ENCODE data around the gene SPEM2.
"Not testable (repeated sequence)": the region's sequence is repeated elsewhere in the genome, so short reads cannot be mapped to it uniquely, and the experiment has no call there.

Gene SPEM2

DNA sequence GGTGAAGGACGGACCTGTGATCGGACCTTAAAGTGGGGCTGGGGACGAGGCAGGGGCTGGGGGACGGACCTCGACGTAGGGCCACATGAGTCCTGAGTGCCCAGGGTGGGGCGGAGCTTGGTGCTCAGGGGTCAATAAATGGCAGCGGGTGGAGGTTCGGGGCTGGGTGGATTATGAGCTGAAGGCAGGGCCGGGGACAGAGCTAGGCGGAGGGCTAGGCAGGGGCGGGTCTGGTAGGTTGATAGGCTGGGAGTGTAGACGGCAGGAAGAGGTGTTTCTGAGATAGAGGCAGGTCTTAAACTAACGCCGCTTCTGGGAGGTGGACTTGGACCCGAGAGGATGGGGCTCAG lies 20.2 kb downstream of the SPEM2 start:
- no peak for TF ChIP-seq GATA1 (IDR thresholded peaks at IDR 0.05; ENCODE audit: low read depth, low read length)
- TF ChIP-seq POLR2A (IDR thresholded peaks at IDR 0.05; ENCODE audit: low read length), result no peak
- DNase-seq, result peak; percentile 63 to 65

DNA sequence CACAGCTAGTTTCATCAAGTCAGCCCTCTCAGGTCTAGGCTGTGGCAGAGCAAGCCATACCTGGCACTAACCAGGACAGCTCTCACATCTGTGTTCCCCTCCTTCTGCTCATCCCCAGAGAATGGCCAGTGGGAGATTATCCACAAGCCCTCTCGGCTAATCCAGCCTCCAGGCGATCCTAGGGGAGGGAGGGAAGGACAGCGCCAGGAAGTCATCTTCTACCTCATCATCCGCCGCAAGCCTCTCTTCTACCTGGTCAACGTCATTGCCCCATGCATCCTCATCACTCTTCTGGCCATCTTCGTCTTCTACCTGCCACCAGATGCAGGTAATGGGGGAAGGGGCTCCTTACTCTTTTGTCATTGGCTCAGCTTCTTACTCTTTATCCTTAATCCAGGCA lies 23.0 kb downstream of the SPEM2 start:
- DNase-seq, result no peak
- TF ChIP-seq GATA1 (IDR thresholded peaks at IDR 0.05; ENCODE audit: low read depth, low read length) (no peak), POLR2A (IDR thresholded peaks at IDR 0.05; ENCODE audit: low read length) (no peak)

DNA sequence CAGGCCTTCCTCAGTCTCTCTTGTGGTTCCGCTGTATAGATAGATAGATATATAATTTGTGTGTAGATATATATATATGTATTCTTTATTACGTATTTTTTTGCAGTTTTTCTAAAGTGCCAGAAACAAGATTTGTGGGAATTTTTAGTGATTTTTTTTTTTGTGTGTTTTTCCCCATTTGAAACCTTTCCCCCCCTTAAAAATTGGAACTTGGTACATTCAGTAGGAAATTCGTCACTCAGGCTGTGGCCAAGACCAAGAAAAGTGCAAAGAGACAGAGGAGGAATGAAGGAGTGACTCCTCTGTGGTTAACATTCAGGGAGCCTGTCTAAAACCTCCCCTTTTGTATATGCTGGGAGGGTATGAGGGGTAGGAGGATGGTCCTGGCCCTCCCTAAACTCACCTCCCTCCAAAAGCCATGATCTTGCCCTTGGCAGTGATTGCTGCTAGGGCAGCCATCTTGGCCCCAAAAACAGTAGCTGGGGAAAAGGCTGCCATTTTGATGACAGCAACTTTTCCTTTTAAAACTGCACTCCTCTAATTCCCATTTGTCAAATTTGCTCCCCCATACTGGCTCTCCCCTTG lies 34.6 kb downstream of the SPEM2 start:
- DNase-seq, result no peak
- no peak for TF ChIP-seq POLR2A (IDR thresholded peaks at IDR 0.05; ENCODE audit: low read length)

DNA sequence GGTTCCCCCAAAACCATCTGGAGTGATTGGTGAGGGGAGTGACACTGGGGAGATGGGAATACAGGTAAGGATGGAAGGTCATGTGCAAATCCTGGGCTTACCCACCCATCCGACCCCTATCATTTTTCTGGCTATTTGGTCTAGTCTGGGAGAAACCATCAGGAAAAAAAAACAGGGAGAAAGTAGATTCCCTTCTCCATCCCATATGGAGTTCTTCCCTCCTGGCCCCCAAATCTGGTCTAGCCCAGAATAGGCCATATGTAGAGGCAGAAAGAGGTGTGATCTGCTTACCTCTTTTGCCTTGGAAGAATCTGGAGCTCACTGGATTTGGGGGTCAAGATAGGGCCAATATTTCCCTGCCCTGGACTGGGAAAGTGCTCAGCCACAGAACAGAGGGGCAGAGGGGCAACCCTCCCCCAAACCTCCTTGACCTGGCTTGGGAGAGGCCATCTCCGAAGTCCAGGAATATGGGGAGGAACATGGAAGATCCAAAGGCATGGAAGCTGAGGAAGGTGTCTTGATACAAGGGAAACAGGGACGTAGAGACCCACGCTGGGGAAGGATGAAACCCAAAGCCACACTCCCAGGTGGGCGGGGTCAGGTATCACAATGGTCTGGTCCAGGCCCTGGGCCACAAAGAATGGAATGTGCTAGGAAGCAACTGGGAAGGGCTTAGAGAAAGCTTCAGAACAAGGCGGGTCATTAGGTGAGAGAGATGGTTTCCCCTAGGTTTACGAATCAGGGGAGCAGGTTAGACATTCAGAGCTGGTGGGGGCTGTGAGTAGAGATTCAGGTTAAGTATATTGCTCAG lies 35.6 kb downstream of the SPEM2 start:
- TF ChIP-seq POLR2A (IDR thresholded peaks at IDR 0.05; ENCODE audit: low read length) (no peak), GATA1 (IDR thresholded peaks at IDR 0.05; ENCODE audit: low read depth, low read length) (no peak)
- no peak for DNase-seq

DNA sequence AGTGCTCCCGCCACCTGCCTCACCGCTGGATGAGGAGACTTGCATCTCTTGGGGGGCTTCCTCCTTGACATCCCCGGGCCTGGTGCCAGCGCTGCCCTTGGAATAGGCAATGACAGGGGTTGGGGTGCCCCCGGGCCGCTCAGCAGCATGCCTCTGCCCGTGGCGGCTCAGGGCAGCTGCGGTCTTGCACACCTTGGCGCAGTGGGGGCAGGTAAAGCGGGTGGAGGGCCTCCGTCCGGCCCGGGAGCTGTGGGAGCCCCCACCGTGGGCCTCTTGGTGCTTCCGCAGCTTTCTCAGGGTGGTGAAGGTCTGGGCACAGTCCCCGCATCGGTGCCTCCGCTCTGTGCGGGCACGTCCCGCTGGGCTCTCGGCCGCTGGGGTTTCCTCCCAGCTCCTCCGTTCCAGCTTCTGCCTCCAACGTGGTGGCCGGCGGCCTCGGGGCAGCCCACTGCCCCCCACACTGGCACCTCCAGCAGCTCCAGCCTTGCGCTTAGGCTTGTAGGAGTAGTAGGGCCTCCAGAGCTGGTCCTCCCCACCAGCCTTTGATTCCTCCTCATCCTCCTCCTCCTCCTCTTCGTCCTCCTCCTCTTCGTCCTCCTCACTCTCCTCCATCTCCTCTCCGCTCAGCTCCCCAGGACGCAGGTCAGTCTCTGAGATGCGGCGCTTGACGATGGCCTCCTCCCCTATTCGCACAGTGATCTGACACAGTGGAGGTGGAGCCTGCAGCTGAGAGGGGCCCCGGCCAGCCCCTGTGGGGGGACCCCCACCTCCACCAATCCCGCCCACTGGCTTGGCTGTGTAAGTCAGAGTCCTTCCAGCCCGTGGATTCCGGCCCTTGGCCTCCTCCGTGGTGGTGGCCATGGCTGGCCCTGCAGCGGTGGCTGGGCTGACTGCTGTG lies 37.3 kb downstream of the SPEM2 start:
- DNase-seq, result no peak
- TF ChIP-seq GATA1 (IDR thresholded peaks at IDR 0.05; ENCODE audit: low read depth, low read length), result no peak
- TF ChIP-seq POLR2A (IDR thresholded peaks at IDR 0.05; ENCODE audit: low read length), result no peak

DNA sequence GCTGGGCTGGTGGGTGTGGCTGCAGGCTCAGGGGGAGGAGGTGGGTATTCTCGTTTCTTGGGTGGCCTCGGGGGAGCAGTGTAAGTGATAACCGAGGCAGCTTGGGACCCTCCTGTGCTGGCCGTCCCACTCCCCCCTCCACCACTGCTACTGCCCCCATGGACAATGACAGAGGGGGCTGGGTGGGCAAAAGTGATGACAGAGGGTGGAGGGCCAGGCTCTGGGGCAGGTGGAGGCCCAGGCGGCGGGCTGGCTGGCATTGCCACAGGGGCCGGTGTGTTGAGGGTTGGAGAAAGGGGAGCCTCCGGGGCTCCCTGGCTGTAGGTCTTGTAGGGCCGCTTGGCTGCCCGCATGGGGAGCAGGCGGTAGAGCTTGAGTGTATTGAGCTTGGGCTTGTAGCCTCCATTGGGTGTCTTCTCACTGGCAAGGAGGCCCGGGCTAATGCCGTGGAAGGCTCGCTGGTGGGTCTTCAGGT lies 38.0 kb downstream of the SPEM2 start:
- no peak for DNase-seq
- TF ChIP-seq POLR2A (IDR thresholded peaks at IDR 0.05; ENCODE audit: low read length) (no peak), GATA1 (IDR thresholded peaks at IDR 0.05; ENCODE audit: low read depth, low read length) (no peak)

DNA sequence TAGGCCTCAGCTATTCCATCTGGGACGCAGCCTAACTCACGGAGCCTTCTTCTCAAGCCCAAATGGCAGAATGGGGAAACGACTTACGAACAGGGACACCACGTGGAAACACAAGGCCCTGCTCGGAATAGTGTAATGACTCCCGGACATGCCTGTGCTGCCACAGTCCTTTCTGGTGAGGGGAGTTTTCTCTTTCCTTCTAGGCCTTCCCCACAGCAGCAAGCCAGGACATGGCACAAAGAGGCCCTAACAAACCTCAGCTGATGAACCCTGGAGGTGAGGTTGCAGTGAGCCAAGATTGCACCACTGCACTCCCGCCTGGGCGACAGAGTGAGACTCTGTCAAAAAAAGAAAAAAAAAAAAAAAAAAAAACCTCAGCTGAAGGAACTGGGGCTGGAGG lies 38.7 kb downstream of the SPEM2 start:
- no peak for DNase-seq
- TF ChIP-seq GATA1 (IDR thresholded peaks at IDR 0.05; ENCODE audit: low read depth, low read length) (no peak), POLR2A (IDR thresholded peaks at IDR 0.05; ENCODE audit: low read length) (no peak)

DNA sequence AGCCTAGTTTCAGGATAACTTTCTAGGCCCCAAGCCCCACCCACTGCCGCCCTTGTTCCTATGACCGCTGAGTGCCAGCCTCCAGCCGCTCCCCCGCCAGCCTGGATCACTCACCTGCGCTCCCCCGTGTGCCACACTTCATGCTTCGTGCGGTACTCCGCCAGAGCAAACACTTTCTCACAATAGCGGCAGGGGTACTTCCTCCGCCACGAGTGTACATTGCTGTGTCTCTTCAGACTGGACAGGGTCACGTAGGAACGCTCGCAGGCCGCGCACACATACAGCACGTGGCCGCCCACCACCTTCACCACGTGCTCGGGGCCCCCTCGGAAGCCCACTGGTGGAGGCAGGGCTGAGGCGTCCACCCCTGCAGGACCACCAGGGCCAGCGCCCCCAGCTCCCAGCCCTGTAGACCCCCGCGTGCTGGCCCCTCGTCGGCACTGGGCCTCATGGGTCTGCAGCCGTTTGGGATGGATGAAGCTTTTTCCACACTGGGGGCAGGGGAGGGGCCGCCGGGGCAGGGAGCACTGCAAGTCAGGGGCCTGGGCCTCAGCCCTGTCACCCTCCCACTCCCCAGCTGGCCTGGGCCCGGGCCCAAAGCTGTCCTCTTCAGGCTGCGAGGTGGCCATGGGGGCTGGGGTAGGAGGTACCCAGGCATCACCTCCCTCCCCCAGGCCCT lies 40.3 kb downstream of the SPEM2 start:
- TF ChIP-seq GATA1 (IDR thresholded peaks at IDR 0.05; ENCODE audit: low read depth, low read length) (no peak), POLR2A (IDR thresholded peaks at IDR 0.05; ENCODE audit: low read length) (no peak)
- DNase-seq, result no peak

DNA sequence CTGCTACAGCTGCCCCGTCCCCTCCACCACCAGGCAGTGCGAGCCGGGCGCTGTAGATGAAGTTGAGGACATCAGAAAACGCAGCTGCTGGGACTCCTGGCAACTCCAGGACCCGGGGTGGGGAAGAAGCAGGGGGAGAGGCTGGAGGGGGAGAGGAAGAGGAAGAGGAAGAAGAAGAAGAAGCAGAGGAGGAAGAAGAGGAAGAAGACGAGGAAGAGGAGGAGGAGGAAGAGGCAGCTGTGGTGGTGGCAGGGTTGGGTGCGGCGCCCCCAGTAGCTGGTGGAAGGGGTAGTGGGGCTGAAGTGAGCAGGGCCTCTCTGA lies 40.9 kb downstream of the SPEM2 start:
- no peak for DNase-seq
- TF ChIP-seq GATA1 (IDR thresholded peaks at IDR 0.05; ENCODE audit: low read depth, low read length) (no peak), POLR2A (IDR thresholded peaks at IDR 0.05; ENCODE audit: low read length) (no peak)

DNA sequence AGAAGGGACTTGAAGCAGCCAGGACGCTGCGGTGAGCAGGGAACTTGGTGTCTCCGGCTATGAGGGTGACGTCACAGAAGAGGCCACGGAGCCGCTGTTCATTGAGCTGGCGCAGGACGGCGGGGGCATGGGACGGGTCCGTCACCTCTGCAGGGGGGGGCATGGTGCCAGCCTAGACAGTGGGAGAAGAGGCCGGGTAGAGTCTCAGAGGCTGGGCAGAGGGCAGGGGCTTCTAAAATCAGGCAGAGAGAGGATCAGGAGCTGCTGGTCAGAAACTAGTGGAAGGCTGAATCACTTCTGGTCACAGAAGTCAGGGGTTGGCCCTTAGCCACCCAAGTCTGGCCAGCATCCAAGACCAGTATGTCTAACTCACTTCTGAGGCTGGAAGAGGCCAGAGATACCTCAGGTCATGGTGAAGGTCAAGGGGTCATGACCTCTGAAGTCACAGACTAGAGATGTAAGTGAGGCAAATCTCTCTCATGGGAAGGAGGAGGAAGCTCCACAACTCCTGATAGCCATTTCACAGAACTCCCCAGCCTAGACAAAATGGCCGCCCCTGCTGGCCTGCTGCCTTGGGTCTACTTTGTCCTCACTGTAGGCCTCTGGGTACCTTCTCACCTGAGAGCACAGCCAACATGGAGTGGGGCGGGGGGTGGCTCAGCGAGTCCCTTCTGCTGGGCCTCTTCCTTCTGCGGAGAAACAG lies 41.4 kb downstream of the SPEM2 start:
- peak; percentile 71 to 74 for DNase-seq
- TF ChIP-seq POLR2A (IDR thresholded peaks at IDR 0.05; ENCODE audit: low read length) (no peak), GATA1 (IDR thresholded peaks at IDR 0.05; ENCODE audit: low read depth, low read length) (no peak)

DNA sequence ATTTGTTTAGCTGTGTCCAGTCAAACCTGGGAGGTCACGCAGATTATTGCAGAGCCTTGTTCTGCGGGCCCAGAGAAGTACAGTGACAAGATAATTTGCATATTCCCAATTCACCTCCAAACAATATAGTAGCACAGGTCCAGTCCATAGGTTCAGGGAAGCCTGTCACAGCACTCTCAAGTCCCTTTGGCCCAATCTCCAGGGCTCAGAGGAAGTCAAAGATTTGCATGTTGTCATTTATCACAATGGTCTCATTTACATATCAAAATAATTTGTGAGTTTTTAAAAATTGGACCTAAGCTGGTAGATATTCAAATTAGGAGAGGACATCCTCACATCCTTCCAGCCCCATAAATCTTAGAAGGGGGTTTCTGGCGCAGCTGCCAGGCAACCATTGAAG lies 42.1 kb downstream of the SPEM2 start:
- TF ChIP-seq GATA1 (IDR thresholded peaks at IDR 0.05; ENCODE audit: low read depth, low read length), result no peak
- no peak for TF ChIP-seq POLR2A (IDR thresholded peaks at IDR 0.05; ENCODE audit: low read length)
- DNase-seq, result no peak

DNA sequence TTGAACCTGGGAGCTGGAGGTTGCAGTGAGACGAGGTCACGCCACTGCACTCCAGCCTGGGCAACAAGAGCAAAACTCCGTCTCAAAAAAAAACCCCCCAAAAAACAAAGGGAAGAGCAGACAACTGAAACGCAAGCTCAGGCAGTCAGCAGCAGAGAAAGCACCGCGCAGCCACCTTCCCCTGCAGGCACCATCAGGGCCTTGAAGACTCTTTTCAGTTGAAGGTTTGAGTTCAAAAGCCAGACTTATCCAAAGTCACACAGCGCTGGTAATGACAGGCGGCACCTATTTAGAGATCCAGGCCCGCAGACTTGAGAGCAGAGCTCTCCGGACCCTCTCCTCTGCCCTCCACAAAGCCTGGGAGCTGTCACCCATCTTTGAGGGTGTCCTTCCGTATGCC lies 42.9 kb downstream of the SPEM2 start:
- DNase-seq, result no peak
- TF ChIP-seq POLR2A (IDR thresholded peaks at IDR 0.05; ENCODE audit: low read length) (no peak), GATA1 (IDR thresholded peaks at IDR 0.05; ENCODE audit: low read depth, low read length) (no peak)

DNA sequence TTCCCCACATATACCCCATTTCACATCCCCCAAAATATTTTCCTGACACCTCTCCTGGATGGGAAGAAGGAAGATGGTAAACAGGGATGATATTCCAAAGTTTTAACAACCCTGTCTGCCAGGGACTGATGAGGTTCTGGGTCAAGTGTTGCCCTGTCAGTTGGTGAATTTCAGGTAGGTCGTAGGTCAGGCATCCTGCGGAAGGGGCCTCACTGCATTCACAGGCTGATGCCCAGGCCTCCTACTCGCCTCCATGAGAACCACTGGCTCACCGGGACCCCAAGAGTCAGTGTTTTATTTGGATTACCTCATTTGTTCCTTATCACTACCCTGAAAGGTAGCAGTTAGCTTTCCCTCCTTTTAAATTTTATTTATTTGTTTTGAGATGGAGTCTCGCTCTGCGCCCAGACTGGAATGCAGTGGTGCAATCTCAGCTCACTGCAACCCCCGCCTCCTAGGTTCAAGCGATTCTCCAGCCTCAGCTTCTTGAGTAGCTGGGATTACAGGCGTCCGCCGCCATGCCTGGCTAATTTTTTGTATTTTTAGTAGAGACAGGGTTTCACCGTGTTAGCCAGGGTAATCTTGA lies 43.5 kb downstream of the SPEM2 start:
- DNase-seq, result no peak
- TF ChIP-seq POLR2A (IDR thresholded peaks at IDR 0.05; ENCODE audit: low read length) (no peak), GATA1 (IDR thresholded peaks at IDR 0.05; ENCODE audit: low read depth, low read length) (no peak)

DNA sequence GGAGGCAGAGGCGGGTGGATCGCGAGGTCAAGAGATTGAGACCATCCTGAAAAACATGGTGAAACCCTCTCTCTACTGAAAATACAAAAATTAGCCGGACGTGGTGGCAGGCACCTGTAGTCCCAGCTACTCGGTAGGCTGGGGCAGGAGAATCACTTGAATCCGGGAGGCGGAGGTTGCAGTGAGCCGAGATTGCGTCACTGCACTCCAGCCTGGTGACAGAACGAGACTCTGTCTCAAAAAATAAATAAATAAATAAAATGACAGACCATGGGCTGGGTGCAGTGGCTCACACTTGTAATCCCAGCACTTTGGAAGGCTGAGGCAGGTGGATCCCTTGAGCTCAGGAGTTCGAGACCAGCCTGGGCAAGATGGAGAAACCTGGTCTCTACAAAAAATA lies 44.4 kb downstream of the SPEM2 start:
- not testable (repeated sequence) for DNase-seq

DNA sequence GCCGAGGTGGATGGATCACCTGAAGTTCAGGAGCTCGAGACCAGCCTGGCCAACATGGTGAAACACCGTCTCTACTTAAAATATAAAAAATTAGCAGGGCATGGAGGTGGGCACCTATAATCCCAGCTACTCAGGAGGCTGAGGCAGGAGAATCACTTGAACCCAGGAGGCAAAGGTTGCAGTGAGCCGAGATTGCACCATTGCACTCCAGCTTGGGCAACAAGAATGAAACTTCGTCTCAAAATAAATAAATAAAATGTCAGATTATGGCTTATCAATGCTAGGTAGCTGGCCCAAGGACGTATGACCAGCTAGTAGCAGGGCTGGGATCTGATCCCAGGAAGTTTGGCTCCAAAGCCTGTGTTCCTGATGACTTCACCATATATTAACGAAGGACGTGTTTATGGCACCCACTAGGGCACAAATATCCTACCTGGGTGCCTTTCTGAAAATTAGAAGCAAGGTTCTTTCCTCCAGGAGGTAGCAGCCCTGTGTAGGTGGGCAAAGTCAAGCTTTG lies 45.1 kb downstream of the SPEM2 start:
- DNase-seq, result not testable (repeated sequence)

Measured in erythroblast (primary cell).